ENCODE data around the gene TOMM6. TPM values are rescaled to one million over a fixed set of nuclear protein-coding genes. Genes with fewer than 3 reads are reported as not detected.
A peak's percentile ranks its signal among the peaks of the same experiment; 100 is the strongest.
"Not testable (repeated sequence)": the region's sequence is repeated elsewhere in the genome, so short reads cannot be mapped to it uniquely, and the experiment has no call there.

Gene TOMM6
- total RNA-seq, 1 donor from 2014 or later: 105 TPM

GRCh38 chr6:41763470-41763869, 24.0 kb upstream of the TOMM6 start:
- H3K4me1 ChIP-seq: peaks cover 20% of the 10 kb centered on the region
- H3K27me3 ChIP-seq: no peaks in the 10 kb centered on the region
- H3K36me3 ChIP-seq: no peaks in the 10 kb centered on the region
- H3K4me3 ChIP-seq: no peak overlapping the region
- no peak for TF ChIP-seq POLR2A (IDR thresholded peaks at IDR 0.05)
- TF ChIP-seq POLR2AphosphoS5 (IDR thresholded peaks at IDR 0.05; ENCODE audit: insufficient read depth in 1 of 2, low read depth in 1 of 2): no peak
- no peak for TF ChIP-seq CTCF (IDR thresholded peaks at IDR 0.05)
- intact Hi-C loops (cut with DNase I): no loop called here
- H3K9me3 ChIP-seq: no peaks in the 10 kb centered on the region
- DNase-seq (ENCODE audit: extremely low spot score in 2 of 2): no peak
- H3K27ac ChIP-seq: no peak overlapping the region

GRCh38 chr6:41766043-41766664, 21.3 kb upstream of the TOMM6 start:
- DNase-seq (ENCODE audit: extremely low spot score in 2 of 2); intact Hi-C loops (cut with DNase I): not testable (repeated sequence)
- H3K27ac ChIP-seq: peak overlapping the region; percentile 58

GRCh38 chr6:41767112-41767833, 20.2 kb upstream of the TOMM6 start:
- no peak for TF ChIP-seq POLR2AphosphoS5 (IDR thresholded peaks at IDR 0.05; ENCODE audit: insufficient read depth in 1 of 2, low read depth in 1 of 2)
- TF ChIP-seq POLR2A (IDR thresholded peaks at IDR 0.05): no peak
- no peak for TF ChIP-seq CTCF (IDR thresholded peaks at IDR 0.05)
- Histone ChIP-seq H3K27ac (peak overlapping the region; percentile 58), H3K36me3 (peaks cover 1 to 22% of the 10 kb centered on the region in 2 donors), H3K4me3 (no peak overlapping the region), H3K4me1 (peaks cover 25% of the 10 kb centered on the region), H3K27me3 (no peaks in the 10 kb centered on the region), H3K9me3 (no peaks in the 10 kb centered on the region)
- intact Hi-C loops (cut with DNase I): no loop called here
- DNase-seq (ENCODE audit: extremely low spot score in 2 of 2): no peak

More at GRCh38 chr6:41766043-41766664, 21.3 kb upstream of the TOMM6 start:
- peaks cover 0 to 10% of the 10 kb centered on the region in 2 donors for H3K36me3 ChIP-seq
- not testable (repeated sequence) for H3K27me3 ChIP-seq, H3K9me3 ChIP-seq, H3K4me3 ChIP-seq
- peaks cover 25% of the 10 kb centered on the region for H3K4me1 ChIP-seq

GRCh38 chr6:41768545-41769308, 18.8 kb upstream of the TOMM6 start:
- no peak overlapping the region for H3K27ac ChIP-seq
- intact Hi-C loops (cut with DNase I): no loop called here
- H3K36me3 ChIP-seq: peaks cover 3 to 36% of the 10 kb centered on the region in 2 donors
- H3K4me1 ChIP-seq: peaks cover 25% of the 10 kb centered on the region
- no peaks in the 10 kb centered on the region for H3K27me3 ChIP-seq
- TF ChIP-seq CTCF (IDR thresholded peaks at IDR 0.05): no peak
- TF ChIP-seq POLR2A (IDR thresholded peaks at IDR 0.05): no peak
- no peak for TF ChIP-seq POLR2AphosphoS5 (IDR thresholded peaks at IDR 0.05; ENCODE audit: insufficient read depth in 1 of 2, low read depth in 1 of 2)
- no peaks in the 10 kb centered on the region for H3K9me3 ChIP-seq
- H3K4me3 ChIP-seq: no peak overlapping the region
- DNase-seq (ENCODE audit: extremely low spot score in 2 of 2): no peak

GRCh38 chr6:41769376-41769775, 18.1 kb upstream of the TOMM6 start:
- H3K27ac ChIP-seq: no peak overlapping the region
- intact Hi-C loops (cut with DNase I): no loop called here
- no peak for DNase-seq (ENCODE audit: extremely low spot score in 2 of 2)
- H3K9me3 ChIP-seq: no peaks in the 10 kb centered on the region
- TF ChIP-seq CTCF (IDR thresholded peaks at IDR 0.05) (no peak), POLR2A (IDR thresholded peaks at IDR 0.05) (no peak)
- H3K36me3 ChIP-seq: peaks cover 3 to 43% of the 10 kb centered on the region in 2 donors
- no peak overlapping the region for H3K4me3 ChIP-seq
- no peaks in the 10 kb centered on the region for H3K27me3 ChIP-seq
- peaks cover 25% of the 10 kb centered on the region for H3K4me1 ChIP-seq
